ENCODE measurements around the gene INTS1. TPM values are rescaled to one million over a fixed set of nuclear protein-coding genes. Genes with fewer than 3 reads are reported as not detected.
A peak's percentile ranks its signal among the peaks of the same experiment; 100 is the strongest.

The INTS1 gene
- total RNA-seq, 2 experiments from 2014 or later, result 91.0 to 91.5 TPM

DNA sequence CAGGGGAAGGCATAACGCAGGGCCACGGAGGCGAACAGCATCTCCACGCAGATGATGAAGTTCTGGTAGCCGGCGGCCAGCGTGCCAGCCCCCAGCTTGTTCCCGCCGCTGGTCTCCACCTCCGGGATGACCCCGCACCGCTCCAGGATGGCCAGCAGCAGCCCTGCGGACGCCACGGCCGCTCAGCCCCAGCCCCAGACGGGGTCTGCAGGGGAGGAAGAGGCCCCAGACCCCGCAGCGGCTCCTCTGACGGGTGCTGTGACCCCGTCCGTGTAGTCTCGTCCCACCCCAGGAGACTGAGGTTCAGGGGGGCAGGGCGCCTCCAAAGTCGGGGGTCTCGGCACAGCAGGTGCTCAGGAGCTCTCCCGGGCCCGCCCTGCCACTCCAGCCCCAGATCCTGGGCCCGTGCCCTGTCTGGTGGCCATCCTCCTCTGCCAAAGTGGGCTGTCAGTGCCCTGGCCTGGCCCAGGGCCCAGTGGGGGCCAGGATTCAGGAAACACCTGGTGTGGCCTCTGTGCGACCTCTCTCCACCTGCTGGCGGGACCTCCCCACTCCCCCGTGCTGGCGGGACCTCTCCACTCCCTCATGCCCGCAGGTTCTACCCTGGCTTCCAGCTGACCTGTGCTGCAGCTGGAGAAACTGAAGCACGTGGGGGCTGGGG, 43.7 kb upstream of the INTS1 start:
- Mint-ChIP-seq H3K4me1 (ENCODE audit: low read depth) (no peaks in the 10 kb centered on the region), H3K36me3 (ENCODE audit: low read depth) (peaks cover 1% of the 10 kb centered on the region), H3K4me3 (peak overlapping the region; percentile 4), H3K27me3 (no peaks in the 10 kb centered on the region), H3K27ac (no peak overlapping the region), H3K9me3 (no peaks in the 10 kb centered on the region)
- CTCF ChIA-PET, result interaction anchor here (0.7 to 1.2 kb wide), 2 partner anchors 40 to 43 kb away, joined by 3 read pairs; partner anchors contain the start of gene INTS1
- no peak overlapping the region for H3K27ac ChIP-seq (ENCODE audit: low read depth in 1 of 2, low read length in 2 of 2)
- H3K36me3 ChIP-seq (ENCODE audit: insufficient read depth, low read length), result peaks cover 2% of the 10 kb centered on the region
- no peak for DNase-seq
- no peaks in the 10 kb centered on the region for H3K27me3 ChIP-seq (ENCODE audit: control insufficient read depth in 1 of 2, insufficient read depth in 2 of 2, low read length in 2 of 2)
- POLR2A ChIA-PET, result no interaction called here
- TF ChIP-seq, protein P1, sequence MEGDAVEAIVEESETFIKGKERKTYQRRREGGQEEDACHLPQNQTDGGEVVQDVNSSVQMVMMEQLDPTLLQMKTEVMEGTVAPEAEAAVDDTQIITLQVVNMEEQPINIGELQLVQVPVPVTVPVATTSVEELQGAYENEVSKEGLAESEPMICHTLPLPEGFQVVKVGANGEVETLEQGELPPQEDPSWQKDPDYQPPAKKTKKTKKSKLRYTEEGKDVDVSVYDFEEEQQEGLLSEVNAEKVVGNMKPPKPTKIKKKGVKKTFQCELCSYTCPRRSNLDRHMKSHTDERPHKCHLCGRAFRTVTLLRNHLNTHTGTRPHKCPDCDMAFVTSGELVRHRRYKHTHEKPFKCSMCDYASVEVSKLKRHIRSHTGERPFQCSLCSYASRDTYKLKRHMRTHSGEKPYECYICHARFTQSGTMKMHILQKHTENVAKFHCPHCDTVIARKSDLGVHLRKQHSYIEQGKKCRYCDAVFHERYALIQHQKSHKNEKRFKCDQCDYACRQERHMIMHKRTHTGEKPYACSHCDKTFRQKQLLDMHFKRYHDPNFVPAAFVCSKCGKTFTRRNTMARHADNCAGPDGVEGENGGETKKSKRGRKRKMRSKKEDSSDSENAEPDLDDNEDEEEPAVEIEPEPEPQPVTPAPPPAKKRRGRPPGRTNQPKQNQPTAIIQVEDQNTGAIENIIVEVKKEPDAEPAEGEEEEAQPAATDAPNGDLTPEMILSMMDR (IDR thresholded peaks at IDR 0.05), result no peak
- H3K4me3 ChIP-seq (ENCODE audit: low read length), result no peak overlapping the region
- no peak for ATAC-seq (ENCODE audit: poor library complexity)
- no peaks in the 10 kb centered on the region for H3K4me1 ChIP-seq (ENCODE audit: insufficient read depth, low read length)
- intact Hi-C loops (cut with DNase I, micrococcal nuclease), result loop anchor here in 1 of 2 experiments (5.0 kb wide), 1 partner anchor 41 kb away; no protein-coding TSS in a partner anchor
- no peaks in the 10 kb centered on the region for H3K9me3 ChIP-seq (ENCODE audit: control insufficient read depth in 1 of 2, insufficient read depth in 1 of 2, low read length in 2 of 2)

DNA sequence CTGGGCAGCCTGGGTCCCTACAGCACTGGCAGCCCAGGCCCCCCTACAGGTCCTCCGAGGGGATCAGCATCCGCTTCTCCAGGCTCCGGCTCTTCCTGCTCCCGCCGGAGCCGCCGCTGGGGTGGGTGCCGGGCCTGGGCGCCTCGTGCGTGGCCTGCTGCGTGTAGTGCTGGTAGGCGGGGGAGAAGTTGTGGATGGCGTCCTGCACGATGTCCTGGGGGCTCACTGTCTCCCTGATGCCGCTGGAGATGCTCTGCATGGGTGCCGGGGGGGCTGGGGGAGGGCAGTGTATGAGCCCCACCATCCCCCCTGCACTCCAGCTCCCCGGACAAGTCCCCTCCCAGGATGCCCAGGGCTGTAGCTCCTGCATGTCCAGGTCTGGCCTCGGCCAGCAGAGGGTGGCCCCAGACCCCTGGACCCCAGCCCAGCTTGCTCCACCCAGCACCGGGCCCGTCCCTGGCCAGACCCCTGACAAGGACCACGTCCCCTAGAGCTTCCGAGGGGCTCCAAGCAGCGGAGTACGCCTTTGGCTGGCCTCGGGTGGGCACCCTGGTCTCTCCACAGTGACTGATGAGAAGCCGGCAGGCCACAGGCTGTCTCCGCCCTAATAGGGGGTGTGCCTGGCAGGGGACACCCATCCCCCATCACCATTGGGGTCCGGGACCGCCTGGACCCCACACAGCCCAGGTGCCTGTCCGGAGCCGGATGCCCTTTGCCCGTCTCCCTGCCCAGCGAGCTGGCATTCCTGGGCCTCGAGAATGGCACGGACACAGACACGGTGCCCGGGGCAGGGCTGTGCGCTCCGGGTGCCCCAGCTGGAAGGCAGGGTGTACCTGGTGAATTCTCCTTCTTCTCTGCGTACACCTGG, 43.0 kb upstream of the INTS1 start:
- Histone ChIP-seq H3K9me3 (ENCODE audit: control insufficient read depth in 1 of 2, insufficient read depth in 1 of 2, low read length in 2 of 2) (no peaks in the 10 kb centered on the region), H3K4me3 (ENCODE audit: low read length) (no peak overlapping the region), H3K27me3 (ENCODE audit: control insufficient read depth in 1 of 2, insufficient read depth in 2 of 2, low read length in 2 of 2) (no peaks in the 10 kb centered on the region), H3K4me1 (ENCODE audit: insufficient read depth, low read length) (no peaks in the 10 kb centered on the region), H3K36me3 (ENCODE audit: insufficient read depth, low read length) (peaks cover 5% of the 10 kb centered on the region), H3K27ac (ENCODE audit: low read depth in 1 of 2, low read length in 2 of 2) (no peak overlapping the region)
- Mint-ChIP-seq H3K27ac (no peak overlapping the region), H3K4me1 (ENCODE audit: low read depth) (no peaks in the 10 kb centered on the region), H3K27me3 (no peaks in the 10 kb centered on the region), H3K9me3 (no peaks in the 10 kb centered on the region), H3K36me3 (ENCODE audit: low read depth) (peaks cover 9% of the 10 kb centered on the region), H3K4me3 (no peak overlapping the region)
- no peak for ATAC-seq (ENCODE audit: poor library complexity)
- TF ChIP-seq, protein P1 (IDR thresholded peaks at IDR 0.05), result no peak
- intact Hi-C loops (cut with DNase I, micrococcal nuclease), result loop anchor here in 1 of 2 experiments (5.0 kb wide), 1 partner anchor 40 kb away; no protein-coding TSS in a partner anchor
- POLR2A ChIA-PET, result no interaction called here
- no peak for DNase-seq
- CTCF ChIA-PET, result no interaction called here

DNA sequence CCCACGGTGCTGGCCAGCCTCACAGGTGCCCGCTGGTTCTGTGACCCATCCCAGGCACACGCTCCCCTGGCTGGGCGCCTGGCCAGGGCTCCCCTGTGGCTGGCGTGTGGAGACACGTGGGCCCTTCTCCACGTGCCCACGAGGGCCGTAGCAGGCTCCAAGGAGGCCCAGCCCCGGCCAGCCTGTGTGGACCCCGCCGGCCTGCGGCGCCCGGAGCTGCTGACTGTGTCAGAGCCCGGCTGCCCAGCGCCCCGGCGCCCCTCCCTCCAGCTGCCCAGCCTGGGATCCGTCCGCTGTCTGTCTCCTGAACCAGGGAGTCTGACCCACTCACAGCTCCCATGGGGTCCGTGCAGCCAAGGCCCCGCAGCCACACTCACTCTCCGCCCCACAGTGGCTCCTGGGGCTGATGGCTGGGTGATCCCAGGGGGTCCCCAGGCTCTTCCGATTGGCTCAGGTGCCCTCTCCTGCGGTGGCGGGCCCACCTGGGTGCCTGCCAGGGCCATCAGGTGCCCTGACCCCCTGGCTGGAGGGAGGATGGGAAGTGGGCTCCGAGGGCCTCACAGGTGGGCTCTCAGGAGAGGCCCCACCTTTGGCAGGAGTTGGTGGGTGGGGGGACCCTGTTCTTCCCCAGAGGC, 42.2 kb upstream of the INTS1 start:
- Histone ChIP-seq H3K36me3 (ENCODE audit: insufficient read depth, low read length) (peaks cover 13% of the 10 kb centered on the region), H3K4me1 (ENCODE audit: insufficient read depth, low read length) (no peaks in the 10 kb centered on the region), H3K27me3 (ENCODE audit: control insufficient read depth in 1 of 2, insufficient read depth in 2 of 2, low read length in 2 of 2) (no peaks in the 10 kb centered on the region), H3K27ac (ENCODE audit: low read depth in 1 of 2, low read length in 2 of 2) (no peak overlapping the region), H3K4me3 (ENCODE audit: low read length) (no peak overlapping the region), H3K9me3 (ENCODE audit: control insufficient read depth in 1 of 2, insufficient read depth in 1 of 2, low read length in 2 of 2) (no peaks in the 10 kb centered on the region)
- CTCF ChIA-PET, result no interaction called here
- POLR2A ChIA-PET, result no interaction called here
- TF ChIP-seq, protein P1 (IDR thresholded peaks at IDR 0.05), result no peak
- no peaks in the 10 kb centered on the region for H3K9me3 Mint-ChIP-seq
- H3K27ac Mint-ChIP-seq, result no peak overlapping the region
- H3K36me3 Mint-ChIP-seq (ENCODE audit: low read depth), result peaks cover 14% of the 10 kb centered on the region
- DNase-seq, result no peak
- no peak for ATAC-seq (ENCODE audit: poor library complexity)
- H3K4me1 Mint-ChIP-seq (ENCODE audit: low read depth), result no peaks in the 10 kb centered on the region
- no peaks in the 10 kb centered on the region for H3K27me3 Mint-ChIP-seq
- intact Hi-C loops (cut with DNase I, micrococcal nuclease), result loop anchor here in 1 of 2 experiments (5.0 kb wide), 1 partner anchor 39 kb away; no protein-coding TSS in a partner anchor
- no peak overlapping the region for H3K4me3 Mint-ChIP-seq
